K562 (cell line): ENCODE results near the gene BTAF1. TPM values are rescaled to one million over a fixed set of nuclear protein-coding genes. Genes with fewer than 3 reads are reported as not detected.

Source experiments
- ATAC-seq: fragments of 200-7000 bp; cut with Tn5 transposase; 3 replicates; pipeline ENCODE4 v1.9.1; 2020; ENCODE audit warnings: moderate library complexity
- BruUV-seq: library from RNA; stranded (reverse); fragments of 400-500 nt; replicated peaks from 2 replicates; lab custom pipeline; 2021; lab: Mats Ljungman, UMichigan
- CTCF ChIA-PET: fragments of 300-600 bp; formaldehyde crosslinking; extraction: SDS; loops from one replicate; lab custom pipeline; 2021; ENCODE audit warnings: low intra/inter-chr PET ratio; lab: Yijun Ruan, JAX
- POLR2A ChIA-PET: fragments of 300-600, 350-650 bp; sonication (Branson Sonifier 250); formaldehyde crosslinking; extraction: SDS; loops from one replicate; lab custom pipeline; 2021; ENCODE audit warnings: antibody characterized with exemption, inconsistent platforms; lab: Yijun Ruan, JAX
- DNase-seq, 4 experiments: peaks; one replicate each; pipeline versions ENCODE4 v3.0.0 to v3.0.0-alpha.2; 2011 to 2018; ENCODE audit warnings: low spot score in 3 of 4, mixed read lengths in 3 of 4; ENCODE audit errors: extremely low read depth in 1 of 4
- FAIRE-seq: peaks from 2 replicates; lab custom pipeline; 2011; peaks lifted over from hg19 to GRCh38; lab: Jason Lieb, UNC
- H2AFZ ChIP-seq: 2 replicates; pipeline ENCODE4 v1.6.0; 2011; ENCODE audit warnings: low read depth, low read length, control low read depth, inconsistent platforms
- H3K27ac ChIP-seq: fragments of 200-600 bp; 3 replicates; pipeline ENCODE4 v1.8.0; 2011; ENCODE audit warnings: low read depth, mild to moderate bottlenecking, control low read depth, inconsistent platforms, low read length, moderate library complexity, mixed read lengths; ENCODE audit errors: extremely low read depth
- H3K27me3 ChIP-seq, 2 experiments: fragments of 300-600 bp in 1 of 2; 2 replicates in 1 of 2; 3 replicates in 1 of 2; pipeline versions ENCODE4 v1.6.0 to v1.8.0; 2011; ENCODE audit warnings: inconsistent platforms in 2 of 2, low read length in 2 of 2, mild to moderate bottlenecking in 1 of 2, mixed read lengths in 1 of 2, moderate library complexity in 1 of 2; ENCODE audit not compliant: control insufficient read depth in 2 of 2, insufficient read depth in 2 of 2
- H3K36me3 ChIP-seq: fragments of 300-600 bp; 3 replicates; pipeline ENCODE4 v1.8.0; 2011; ENCODE audit warnings: mild to moderate bottlenecking, low read length, inconsistent platforms; ENCODE audit not compliant: control insufficient read depth, insufficient read depth
- H3K4me1 ChIP-seq, 2 experiments: fragments of 200-600 bp in 1 of 2; replicated peaks in 1 of 2; 2 replicates in 1 of 2; 3 replicates in 1 of 2; pipeline versions ENCODE4 v1.5.1 to v1.8.0; 2011; ENCODE audit warnings: inconsistent platforms in 2 of 2, low read length in 2 of 2, mild to moderate bottlenecking in 1 of 2, mixed read lengths in 1 of 2, moderate library complexity in 1 of 2; ENCODE audit not compliant: control insufficient read depth in 2 of 2, insufficient read depth in 2 of 2
- H3K4me2 ChIP-seq: 2 replicates; pipeline ENCODE4 v1.6.1; 2011; ENCODE audit warnings: low read length, control low read depth, inconsistent platforms, mixed read lengths; ENCODE audit not compliant: insufficient read depth
- H3K4me3 ChIP-seq: fragments of 200-600 bp; sonication (generic), shearing (Covaris generic); 2 replicates; pipeline ENCODE4 v1.5.1; 2016; ENCODE audit warnings: control low read depth, inconsistent platforms
- H3K79me2 ChIP-seq: fragments of 200-600 bp; 3 replicates; pipeline ENCODE4 v1.8.0; 2011; ENCODE audit warnings: low read length, inconsistent platforms; ENCODE audit not compliant: control insufficient read depth, insufficient read depth
- H3K9ac ChIP-seq, 2 experiments: 2 replicates each; pipeline versions ENCODE4 v1.6.0 to v1.6.1; 2011; ENCODE audit warnings: low read depth in 2 of 2, low read length in 2 of 2, control low read depth in 1 of 2, inconsistent platforms in 1 of 2, mild to moderate bottlenecking in 1 of 2, mixed read lengths in 1 of 2; ENCODE audit not compliant: insufficient read depth in 1 of 2
- H3K9me1 ChIP-seq: one replicate; pipeline ENCODE4 v1.6.0; 2011; ENCODE audit warnings: inconsistent platforms, mild to moderate bottlenecking, low read length, moderate library complexity; ENCODE audit not compliant: control insufficient read depth, insufficient read depth
- H3K9me3 ChIP-seq: replicated peaks from 2 replicates; pipeline ENCODE4 v1.5.1; 2011; ENCODE audit warnings: low read depth, low read length, inconsistent platforms; ENCODE audit not compliant: control insufficient read depth, insufficient read depth
- H4K20me1 ChIP-seq: replicated peaks from 2 replicates; pipeline ENCODE4 v1.6.1; 2011; ENCODE audit warnings: low read length, inconsistent platforms, mixed read lengths; ENCODE audit not compliant: control insufficient read depth, insufficient read depth
- ARID1B ChIP-seq: fragments of 450-650 bp; IDR thresholded peaks from 2 replicates; pipeline ENCODE4 v1.6.1; 2016; ENCODE audit warnings: antibody characterized with exemption, mild to moderate bottlenecking, inconsistent platforms
- HMG20A ChIP-seq: fragments of 450-650 bp; formaldehyde crosslinking; conservative IDR thresholded peaks from 2 replicates; pipeline ENCODE4 v1.4.0; 2020; ENCODE audit warnings: mild to moderate bottlenecking, mixed read lengths
- L3MBTL2 ChIP-seq: fragments of 450-650 bp; IDR thresholded peaks from 2 replicates; pipeline ENCODE4 v1.6.1; 2016; ENCODE audit warnings: mild to moderate bottlenecking, moderate library complexity
- NFYB ChIP-seq: IDR thresholded peaks from 2 replicates; pipeline ENCODE4 v1.6.1; 2011; ENCODE audit warnings: mild to moderate bottlenecking, moderate library complexity; ENCODE audit not compliant: insufficient read length; ENCODE audit errors: extremely low read depth
- POLR2H ChIP-seq: IDR thresholded peaks from 2 replicates; pipeline ENCODE4 v1.6.1; 2016; ENCODE audit warnings: missing genetic modification characterization, low read depth, mild to moderate bottlenecking, control low read depth, missing compliant biosample characterization, moderate library complexity
- SLC30A9 ChIP-seq: fragments of 250-450 bp; sonication (Bioruptor Pico); IDR thresholded peaks from 2 replicates; pipeline ENCODE4 v1.8.0; 2022; ENCODE audit warnings: mild to moderate bottlenecking, moderate library complexity
- SMAD1 ChIP-seq: fragments of 150-350 bp; IDR thresholded peaks from 2 replicates; pipeline ENCODE4 v1.6.1; 2014; ENCODE audit warnings: low read length, low read depth; ENCODE audit not compliant: partially characterized antibody
- SP2 ChIP-seq: IDR thresholded peaks from 2 replicates; pipeline ENCODE4 v1.6.1; 2011; ENCODE audit warnings: mild to moderate bottlenecking, low read depth, low read length, moderate library complexity; ENCODE audit not compliant: poor library complexity, severe bottlenecking; ENCODE audit errors: extremely low read depth
- ZNF134 ChIP-seq: fragments of 250-450 bp; sonication (Bioruptor Pico); conservative IDR thresholded peaks from 2 replicates; pipeline ENCODE4 v1.4.0; 2020
- ZNF212 ChIP-seq: fragments of 450-650 bp; formaldehyde crosslinking; IDR thresholded peaks from 2 replicates; pipeline ENCODE4 v1.4.0; 2020; ENCODE audit warnings: mild to moderate bottlenecking
- ZNF444 ChIP-seq: fragments of 250-450 bp; sonication (Bioruptor Pico); IDR thresholded peaks from 2 replicates; pipeline ENCODE4 v1.4.0; 2020; ENCODE audit warnings: mild to moderate bottlenecking, moderate library complexity
- WGBS: fragments of 100-300 bp; shearing (Covaris generic); methylation state at CpG from one replicate; pipeline ENCODE4 v1.1.6; 2016; ENCODE audit warnings: low coverage, mixed read lengths; ENCODE audit not compliant: insufficient coverage; ENCODE audit errors: missing lambda C conversion rate; 5-methylcytosine and 5-hydroxymethylcytosine counted together
- in situ Hi-C: fragments of 300-500 bp; cut with MboI; formaldehyde crosslinking; loops from 4 replicates; pipeline ENCODE4 v1.15.0; 2018; ENCODE audit warnings: inconsistent platforms, mixed read lengths
- intact Hi-C: fragments of 100-400 bp; cut with micrococcal nuclease; formaldehyde crosslinking; loops from 2 replicates; pipeline ENCODE4 v1.14.2; 2022
- polyA plus RNA-seq, 8 experiments: library from polyadenylated mRNA; depleted of rRNA in 4 of 8; stranded (reverse) in 5 of 8; unstranded in 3 of 8; fragments of >200 nt; fragmentation: Nextera tagmentation in 2 of 8; fragmentation: Illumina TruSeq in 1 of 8; extraction: Ambion mirVana in 2 of 8; extraction: Trizol in 1 of 8; gene quantifications; 2 replicates each; pipeline versions ENCODE4 v1.2.1 to v1.2.3, GENCODE V29; 2011 to 2014; ENCODE audit warnings: inconsistent platforms in 1 of 8, missing spikeins in 1 of 8
- total RNA-seq, 7 experiments: library from RNA; depleted of rRNA in 6 of 7; stranded (reverse); fragments of >200 nt in 6 of 7; fragmentation: Illumina TruSeq in 2 of 7; extraction: Trizol in 2 of 7; gene quantifications; 2 replicates each; pipeline versions ENCODE4 v1.2.1 to v1.2.3, GENCODE V29; 2011 to 2021; ENCODE audit warnings: low replicate concordance in 1 of 7

Gene BTAF1
- total and polyA plus RNA-seq, 9 of the 15 experiments (the other 6 are each of a cell fraction or from before 2014, with no cell fraction given), result 6.6 to 70.7 (median 30.5) TPM

GRCh38 chr10:91975438-91975837, 51.9 kb downstream of the BTAF1 start:
- Histone ChIP-seq H3K4me1 (no peaks in the 10 kb centered on the region), H3K4me3 (no peak overlapping the region), H3K79me2 (no peaks in the 10 kb centered on the region), H3K27ac (no peak overlapping the region), H3K9me1 (no peaks in the 10 kb centered on the region), H3K27me3 (no peaks in the 10 kb centered on the region), H2AFZ (no peak overlapping the region), H3K4me2 (no peak overlapping the region), H3K9me3 (no peaks in the 10 kb centered on the region), H4K20me1 (no peaks in the 10 kb centered on the region), H3K9ac (no peak overlapping the region), H3K36me3 (peaks cover 53% of the 10 kb centered on the region)
- ChIA-PET POLR2A (no interaction called here), CTCF (no interaction called here)
- DNase-seq (no peak), ATAC-seq (no peak), FAIRE-seq (no peak)
- intact Hi-C loops (no loop called here), in situ Hi-C loops (no loop called here)
- TF ChIP-seq SLC30A9 (CRISPR knock-in tag) (no peak), ZNF444 (no peak), L3MBTL2 (no peak), SMAD1 (no peak), ZNF134 (CRISPR knock-in tag) (no peak)
- WGBS, result 67% methylated on average over 1 of the region's 1 CpG
- no TSS peak for BruUV-seq

GRCh38 chr10:91976317-91977051, 52.9 kb downstream of the BTAF1 start:
- FAIRE-seq (no peak), ATAC-seq (no peak), DNase-seq (no peak)
- Histone ChIP-seq H3K36me3 (peaks cover 58% of the 10 kb centered on the region), H3K27ac (no peak overlapping the region), H3K27me3 (no peaks in the 10 kb centered on the region), H4K20me1 (no peaks in the 10 kb centered on the region), H3K4me2 (no peak overlapping the region), H3K9me3 (no peaks in the 10 kb centered on the region), H3K4me1 (no peaks in the 10 kb centered on the region), H2AFZ (no peak overlapping the region), H3K4me3 (no peak overlapping the region), H3K9me1 (no peaks in the 10 kb centered on the region), H3K79me2 (no peaks in the 10 kb centered on the region), H3K9ac (no peak overlapping the region)
- BruUV-seq, result no TSS peak
- CTCF ChIA-PET, result no interaction called here
- intact Hi-C loops (no loop called here), in situ Hi-C loops (no loop called here)
- TF ChIP-seq NFYB (no peak), POLR2H (tag) (no peak), ZNF212 (CRISPR knock-in tag) (no peak), SP2 (no peak), SMAD1 (no peak), HMG20A (CRISPR knock-in tag) (no peak), ARID1B (no peak)
- WGBS, result 84% methylated on average over 5 of the region's 5 CpGs
- POLR2A ChIA-PET, result interaction anchor here (0.6 kb wide), 1 partner anchor 568 kb away, joined by 3 read pairs; no protein-coding TSS in a partner anchor
